Brain microvascular endothelial cell (primary cell): ENCODE measurements around the gene CPM.
"Not testable (repeated sequence)": the region's sequence is repeated elsewhere in the genome, so short reads cannot be mapped to it uniquely, and the experiment has no call there.

Source experiments
- DNase-seq: peaks from one replicate; pipeline ENCODE4 v3.0.0-alpha.2; 2020
- H3K27ac ChIP-seq: fragments of 250-450 bp; sonication (Bioruptor Pico); 2 replicates; pipeline ENCODE4 v1.5.1; 2020; ENCODE audit warnings: mild to moderate bottlenecking, moderate library complexity
- H3K27me3 ChIP-seq: fragments of 250-450 bp; sonication (Bioruptor Pico); replicated peaks from 2 replicates; pipeline ENCODE4 v1.5.1; 2020; ENCODE audit warnings: mild to moderate bottlenecking
- H3K36me3 ChIP-seq: fragments of 250-450 bp; sonication (Bioruptor Pico); replicated peaks from 2 replicates; pipeline ENCODE4 v1.5.1; 2020; ENCODE audit warnings: mild to moderate bottlenecking
- H3K4me3 ChIP-seq: 2 replicates; pipeline ENCODE4 v1.5.1; 2011; ENCODE audit warnings: low read depth, mild to moderate bottlenecking, control low read depth, low read length, moderate library complexity
- CTCF ChIP-seq: IDR thresholded peaks from 2 replicates; pipeline ENCODE4 v1.5.1; 2011; ENCODE audit warnings: low read depth, mild to moderate bottlenecking, moderate library complexity, low read length, control low read depth, inconsistent platforms; ENCODE audit errors: missing control alignments
- in situ Hi-C: cut with HindIII; loops from 2 replicates; pipeline ENCODE4 v1.10.0; 2017; ENCODE audit warnings: low sequenced_read_pairs, low pct_ligation_motif_present

CPM gene

GRCh38 chr12:68867606-68868005 lies 65.4 kb downstream of the CPM start:
- Histone ChIP-seq H3K4me3 (no peak overlapping the region), H3K27me3 (no peaks in the 10 kb centered on the region), H3K36me3 (no peaks in the 10 kb centered on the region), H3K27ac (no peak overlapping the region)
- in situ Hi-C loops, result loop anchor here (25.0 kb wide), 2 partner anchors 195 to 395 kb away; no protein-coding TSS in a partner anchor
- no peak for TF ChIP-seq CTCF
- DNase-seq, result no peak

- H3K27ac ChIP-seq, result no peak overlapping the region
- no peak for DNase-seq
- no peak for TF ChIP-seq CTCF
- no peaks in the 10 kb centered on the region for H3K36me3 ChIP-seq
- H3K4me3 ChIP-seq, result no peak overlapping the region
- in situ Hi-C loops, result loop anchor here (25.0 kb wide), 2 partner anchors 195 to 395 kb away; no protein-coding TSS in a partner anchor
- H3K27me3 ChIP-seq, result no peaks in the 10 kb centered on the region
These were observed 66.0 kb downstream of the CPM start for GRCh38 chr12:68866950-68867349.

GRCh38 chr12:68865399-68866164 lies 67.4 kb downstream of the CPM start:
- no peaks in the 10 kb centered on the region for H3K27me3 ChIP-seq
- no peaks in the 10 kb centered on the region for H3K36me3 ChIP-seq
- TF ChIP-seq CTCF, result no peak
- DNase-seq, result no peak
- no peak overlapping the region for H3K27ac ChIP-seq
- in situ Hi-C loops, result loop anchor here (25.0 kb wide), 2 partner anchors 197 to 397 kb away; no protein-coding TSS in a partner anchor
- no peak overlapping the region for H3K4me3 ChIP-seq

- in situ Hi-C loops, result loop anchor here (25.0 kb wide), 2 partner anchors 198 to 398 kb away; no protein-coding TSS in a partner anchor
- H3K4me3 ChIP-seq, result no peak overlapping the region
- no peaks in the 10 kb centered on the region for H3K36me3 ChIP-seq
- DNase-seq, result no peak
- no peak overlapping the region for H3K27ac ChIP-seq
- no peak for TF ChIP-seq CTCF
- H3K27me3 ChIP-seq, result no peaks in the 10 kb centered on the region
These were observed 68.4 kb downstream of the CPM start for GRCh38 chr12:68864604-68865003.

GRCh38 chr12:68863886-68864454 lies 69.0 kb downstream of the CPM start:
- H3K36me3 ChIP-seq, H3K27me3 ChIP-seq, H3K27ac ChIP-seq, H3K4me3 ChIP-seq: not testable (repeated sequence)
- peak; percentile 53 for DNase-seq
- in situ Hi-C loops, result loop anchor here (25.0 kb wide), 2 partner anchors 198 to 398 kb away; no protein-coding TSS in a partner anchor
- peak; percentile 37 for TF ChIP-seq CTCF
